Small intestine (tissue), 7 donors: Measurements from ENCODE around the gene ITCH. TPM values are rescaled to one million over a fixed set of nuclear protein-coding genes. Genes with fewer than 3 reads are reported as not detected.
A peak's percentile ranks its signal among the peaks of the same experiment; 100 is the strongest.
"Not testable (repeated sequence)": the region's sequence is repeated elsewhere in the genome, so short reads cannot be mapped to it uniquely, and the experiment has no call there.

Source experiments
- DNase-seq, 2 donors: peaks; one replicate each; pipeline versions ENCODE4 v3.0.0 to v3.0.0-alpha.2; 2013
- FAIRE-seq: peaks from 2 replicates; lab custom pipeline; 2012; peaks lifted over from hg19 to GRCh38; lab: Jason Lieb, UNC
- H3K27ac ChIP-seq, 3 donors: one replicate each; pipeline ENCODE4 v1.5.1; 2013; ENCODE audit warnings: low read length in 2 of 3, mild to moderate bottlenecking in 2 of 3, control low read depth in 1 of 3, inconsistent platforms in 1 of 3, low read depth in 1 of 3, moderate library complexity in 1 of 3
- H3K27me3 ChIP-seq, 3 donors: one replicate each; pipeline ENCODE4 v1.6.1; 2013; ENCODE audit warnings: low read length in 3 of 3, inconsistent platforms in 1 of 3; ENCODE audit not compliant: control insufficient read depth in 3 of 3, insufficient read depth in 3 of 3
- H3K36me3 ChIP-seq, 3 donors: one replicate each; pipeline ENCODE4 v1.6.1; 2013; ENCODE audit warnings: low read length in 3 of 3, inconsistent platforms in 1 of 3, low read depth in 1 of 3, mild to moderate bottlenecking in 1 of 3, moderate library complexity in 1 of 3; ENCODE audit not compliant: control insufficient read depth in 3 of 3, insufficient read depth in 2 of 3
- H3K4me1 ChIP-seq, 3 donors: one replicate each; pipeline ENCODE4 v1.6.1; 2013; ENCODE audit warnings: low read length in 2 of 3, inconsistent platforms in 1 of 3, low read depth in 1 of 3, mild to moderate bottlenecking in 1 of 3, moderate library complexity in 1 of 3; ENCODE audit not compliant: control insufficient read depth in 3 of 3, insufficient read depth in 2 of 3
- H3K4me3 ChIP-seq, 3 donors: one replicate each; pipeline ENCODE4 v1.5.1; 2013; ENCODE audit warnings: low read length in 3 of 3, control low read depth in 1 of 3, inconsistent platforms in 1 of 3, low read depth in 1 of 3, mild to moderate bottlenecking in 1 of 3, moderate library complexity in 1 of 3
- H3K9me3 ChIP-seq, 2 donors: one replicate each; pipeline ENCODE4 v1.6.1; 2013; ENCODE audit warnings: low read depth in 1 of 2, low read length in 1 of 2; ENCODE audit not compliant: control insufficient read depth in 2 of 2, insufficient read depth in 1 of 2
- WGBS, 3 donors: extraction: QIAGEN DNeasy Blood & Tissue Kit; methylation state at CpG; one replicate each; pipeline ENCODE4 v1.1.7; 2013; 5-methylcytosine and 5-hydroxymethylcytosine counted together
- polyA plus RNA-seq, 4 donors: library from polyadenylated mRNA; stranded (reverse) in 3 of 4; unstranded in 1 of 4; fragments of 200-250 nt in 3 of 4; fragments of 120-200 nt in 1 of 4; gene quantifications; one replicate each; pipeline versions ENCODE4 v1.2.1 to v1.2.3, GENCODE V29; 2013
- donor health status: healthy with polysubstance abuse.
- donor health status: control.
- donor health status: control.
- donor health status: Bipolar disorder and iron deficiency.
- donor health status: healthy.

The ITCH gene
- polyA plus RNA-seq, 4 donors, result 12.0 to 35.1 (median 16.7) TPM

GRCh38 chr20:34420975-34421374 is 57.9 kb downstream of the ITCH start:
- Histone ChIP-seq H3K27me3 (no peaks in the 10 kb centered on the region), H3K27ac (no peak overlapping the region), H3K36me3 (peaks cover 2 to 45% (median 8%) of the 10 kb centered on the region in 3 donors), H3K4me3 (no peak overlapping the region), H3K9me3 (no peaks in the 10 kb centered on the region), H3K4me1 (no peaks in the 10 kb centered on the region)
- FAIRE-seq (no peak), DNase-seq (no peak)
- WGBS, 3 donors, result 93 to 97% (median 95%) methylated on average over 4 of the region's 4 CpGs

- no peaks in the 10 kb centered on the region for H3K27me3 ChIP-seq
- 97 to 100% (median 98%) methylated on average over 2 of the region's 2 CpGs for WGBS, 3 donors
- H3K36me3 ChIP-seq, result peaks cover 2 to 49% (median 8%) of the 10 kb centered on the region in 3 donors
- H3K4me3 ChIP-seq, result no peak overlapping the region
- H3K4me1 ChIP-seq, result no peaks in the 10 kb centered on the region
- no peak overlapping the region for H3K27ac ChIP-seq
- no peaks in the 10 kb centered on the region for H3K9me3 ChIP-seq
- no peak for FAIRE-seq
- no peak for DNase-seq
Observed at GRCh38 chr20:34421766-34422466, 58.8 kb downstream of the ITCH start.

- H3K4me3 ChIP-seq, DNase-seq, H3K4me1 ChIP-seq, H3K27ac ChIP-seq, FAIRE-seq, H3K27me3 ChIP-seq, H3K9me3 ChIP-seq: not testable (repeated sequence)
- peaks cover 2 to 38% (median 4%) of the 10 kb centered on the region in 3 donors for H3K36me3 ChIP-seq
- WGBS, 3 donors, result 78 to 84% (median 79%) methylated on average over 11 of the region's 11 CpGs
Observed at GRCh38 chr20:34425032-34425690, 62.1 kb downstream of the ITCH start.

GRCh38 chr20:34426026-34426425 is 63.0 kb downstream of the ITCH start:
- H3K4me1 ChIP-seq, result no peaks in the 10 kb centered on the region
- H3K27ac ChIP-seq, result no peak overlapping the region
- WGBS, 3 donors, result 82 to 89% (median 85%) methylated on average over 2 of the region's 2 CpGs
- DNase-seq (no peak), FAIRE-seq (no peak)
- H3K27me3 ChIP-seq, result no peaks in the 10 kb centered on the region
- no peak overlapping the region for H3K4me3 ChIP-seq
- no peaks in the 10 kb centered on the region for H3K9me3 ChIP-seq
- peaks cover 2 to 41% (median 6%) of the 10 kb centered on the region in 3 donors for H3K36me3 ChIP-seq

- H3K27ac ChIP-seq, result no peak overlapping the region
- no peaks in the 10 kb centered on the region for H3K9me3 ChIP-seq
- H3K36me3 ChIP-seq, result peaks cover 0 to 38% (median 8%) of the 10 kb centered on the region in 3 donors
- 68 to 87% (median 81%) methylated on average over 3 of the region's 3 CpGs for WGBS, 3 donors
- no peak for FAIRE-seq
- H3K4me3 ChIP-seq, result no peak overlapping the region
- no peak for DNase-seq
- no peaks in the 10 kb centered on the region for H3K4me1 ChIP-seq
- no peaks in the 10 kb centered on the region for H3K27me3 ChIP-seq
Observed at GRCh38 chr20:34427331-34427730, 64.3 kb downstream of the ITCH start.

GRCh38 chr20:34427784-34428183 is 64.7 kb downstream of the ITCH start:
- Histone ChIP-seq H3K27me3 (no peaks in the 10 kb centered on the region), H3K4me1 (no peaks in the 10 kb centered on the region), H3K36me3 (peaks cover 0 to 40% (median 8%) of the 10 kb centered on the region in 3 donors), H3K4me3 (no peak overlapping the region), H3K27ac (no peak overlapping the region), H3K9me3 (no peaks in the 10 kb centered on the region)
- DNase-seq (no peak), FAIRE-seq (no peak)

- FAIRE-seq, result no peak
- Histone ChIP-seq H3K27me3 (no peaks in the 10 kb centered on the region), H3K27ac (no peak overlapping the region), H3K9me3 (no peaks in the 10 kb centered on the region), H3K4me1 (no peaks in the 10 kb centered on the region), H3K4me3 (no peak overlapping the region), H3K36me3 (peaks cover 0 to 35% (median 4%) of the 10 kb centered on the region in 3 donors)
- 96 to 99% (median 99%) methylated on average over 3 of the region's 3 CpGs for WGBS, 3 donors
- peak in 1 of 2 donors; percentile 7 for DNase-seq
Observed at GRCh38 chr20:34431168-34431567, 68.1 kb downstream of the ITCH start.

GRCh38 chr20:34432663-34433062 is 69.6 kb downstream of the ITCH start:
- H3K36me3 ChIP-seq, result peaks cover 0 to 30% (median 7%) of the 10 kb centered on the region in 3 donors
- H3K9me3 ChIP-seq, DNase-seq, H3K27ac ChIP-seq, H3K4me1 ChIP-seq, FAIRE-seq, H3K4me3 ChIP-seq, H3K27me3 ChIP-seq: not testable (repeated sequence)
- 98 to 100% (median 99%) methylated on average over 6 of the region's 6 CpGs for WGBS, 3 donors
